ENCODE measurements around the gene NPFFR1.

DNA sequence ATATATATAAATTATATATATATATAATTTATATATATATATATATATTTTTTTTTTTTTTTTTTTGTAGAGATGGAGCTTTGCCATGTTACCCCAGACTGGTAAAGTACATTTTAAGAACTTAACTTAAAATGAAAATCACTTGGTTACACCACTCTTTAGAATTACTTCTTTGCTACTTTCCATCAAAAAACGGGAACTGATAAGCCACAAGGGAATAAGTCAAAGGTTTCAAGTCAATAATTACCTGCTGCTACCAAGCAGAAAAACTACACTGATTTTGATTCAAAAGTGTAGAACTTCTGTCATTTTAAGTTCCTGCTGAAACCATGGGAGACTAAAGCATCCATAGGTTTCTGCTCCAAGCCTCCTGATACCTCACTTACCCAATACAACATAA lies 62.8 kb downstream of the NPFFR1 start:
- TF ChIP-seq CTCF (conservative IDR thresholded peaks at IDR 0.05; ENCODE audit: low read length) = no peak
- no peak for TF ChIP-seq EZH2phosphoT487 (IDR thresholded peaks at IDR 0.05; ENCODE audit: borderline replicate concordance, low read depth, low read length)
